CD4-positive, alpha-beta T cell treated with Interferon gamma for 1 hour (primary cell): ENCODE results near the gene MRPL28.
A peak's percentile ranks its signal among the peaks of the same experiment; 100 is the strongest.
"Not testable (repeated sequence)": the region's sequence is repeated elsewhere in the genome, so short reads cannot be mapped to it uniquely, and the experiment has no call there.

Source experiments
- DNase-seq: peaks from one replicate; pipeline ENCODE4 v3.0.0-alpha.2; 2020

The MRPL28 gene

GRCh38 chr16:373020-373598 is 2.8 kb upstream of the MRPL28 start:
- DNase-seq, result no peak

DNA sequence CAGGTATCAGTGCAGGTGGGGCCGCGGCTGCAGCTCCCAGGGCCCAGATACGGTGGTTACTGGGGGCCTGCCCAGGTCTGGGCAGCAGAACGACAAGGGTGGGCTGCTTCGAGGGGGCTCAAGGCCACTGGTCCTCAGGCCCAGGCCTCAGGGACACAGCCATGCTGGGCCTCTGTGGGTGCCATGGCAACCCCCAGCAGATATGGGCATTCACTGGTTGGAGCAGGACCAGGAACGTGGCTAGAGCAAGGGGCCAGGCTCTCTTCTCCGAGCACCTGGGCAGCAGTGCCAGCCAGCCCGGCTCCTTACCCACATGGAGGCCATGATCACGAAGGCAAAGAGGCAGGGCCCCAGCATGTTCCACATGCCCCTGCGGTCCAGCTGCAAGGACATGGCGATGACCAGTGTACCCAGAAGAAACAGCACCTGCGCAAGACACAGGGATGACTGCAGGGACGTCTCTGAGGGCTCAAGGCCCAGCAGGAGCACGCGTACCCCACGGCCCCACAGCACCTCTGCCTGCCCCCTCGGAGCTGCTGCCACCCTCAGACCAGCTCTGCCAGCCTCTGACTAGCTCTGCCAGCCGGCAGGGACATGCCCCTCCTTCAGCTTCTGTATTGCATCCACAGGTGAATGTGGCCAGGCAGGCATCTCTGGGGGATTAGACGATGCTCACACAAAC is 2.1 kb upstream of the MRPL28 start:
- no peak for DNase-seq

DNA sequence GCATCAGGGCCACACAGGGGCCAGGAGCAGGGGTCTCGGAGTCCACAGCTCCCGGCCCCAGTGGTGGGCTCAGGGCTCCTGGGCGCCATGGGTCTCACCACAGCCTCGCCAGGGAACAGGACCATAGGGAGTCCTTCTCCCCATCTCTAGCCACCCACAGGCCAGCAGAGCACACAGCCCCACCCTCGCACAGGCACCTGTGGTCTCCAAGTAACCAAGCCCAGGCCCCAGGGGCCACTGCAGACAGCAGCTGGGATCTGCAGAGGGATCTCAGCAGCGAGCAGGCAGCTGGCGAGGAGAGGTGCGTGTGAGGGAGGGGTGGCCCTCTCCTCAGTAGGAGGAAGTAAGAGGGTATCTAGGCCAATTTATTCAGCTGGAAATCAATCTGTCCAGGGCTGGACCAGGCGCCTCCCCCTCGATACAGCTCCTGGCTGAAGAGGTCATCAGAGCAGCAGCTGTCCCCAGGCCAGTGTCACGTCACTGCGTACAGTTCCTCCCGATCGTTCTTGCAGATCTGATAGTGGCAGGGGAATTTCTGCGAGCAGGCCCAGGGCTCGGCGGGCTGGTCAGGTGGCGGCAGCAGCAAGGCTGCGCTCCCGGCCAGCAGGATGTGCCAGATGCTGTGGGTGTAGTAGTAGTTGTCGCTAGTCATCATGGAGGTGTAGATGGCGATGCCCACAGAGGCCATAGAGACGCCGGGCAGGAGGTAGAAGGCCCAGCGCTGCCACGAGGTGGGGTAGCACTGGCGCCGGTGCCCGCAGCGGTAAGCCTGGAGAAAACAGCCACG is 1.4 kb upstream of the MRPL28 start:
- no peak for DNase-seq

GRCh38 chr16:370979-371514 is 709 bp upstream of the MRPL28 start:
- no peak for DNase-seq

GRCh38 chr16:369866-370436 is 387 bp downstream of the MRPL28 start:
- DNase-seq, result no peak

- DNase-seq, result no peak
Observed at GRCh38 chr16:369275-369865, 968 bp downstream of the MRPL28 start.

DNA sequence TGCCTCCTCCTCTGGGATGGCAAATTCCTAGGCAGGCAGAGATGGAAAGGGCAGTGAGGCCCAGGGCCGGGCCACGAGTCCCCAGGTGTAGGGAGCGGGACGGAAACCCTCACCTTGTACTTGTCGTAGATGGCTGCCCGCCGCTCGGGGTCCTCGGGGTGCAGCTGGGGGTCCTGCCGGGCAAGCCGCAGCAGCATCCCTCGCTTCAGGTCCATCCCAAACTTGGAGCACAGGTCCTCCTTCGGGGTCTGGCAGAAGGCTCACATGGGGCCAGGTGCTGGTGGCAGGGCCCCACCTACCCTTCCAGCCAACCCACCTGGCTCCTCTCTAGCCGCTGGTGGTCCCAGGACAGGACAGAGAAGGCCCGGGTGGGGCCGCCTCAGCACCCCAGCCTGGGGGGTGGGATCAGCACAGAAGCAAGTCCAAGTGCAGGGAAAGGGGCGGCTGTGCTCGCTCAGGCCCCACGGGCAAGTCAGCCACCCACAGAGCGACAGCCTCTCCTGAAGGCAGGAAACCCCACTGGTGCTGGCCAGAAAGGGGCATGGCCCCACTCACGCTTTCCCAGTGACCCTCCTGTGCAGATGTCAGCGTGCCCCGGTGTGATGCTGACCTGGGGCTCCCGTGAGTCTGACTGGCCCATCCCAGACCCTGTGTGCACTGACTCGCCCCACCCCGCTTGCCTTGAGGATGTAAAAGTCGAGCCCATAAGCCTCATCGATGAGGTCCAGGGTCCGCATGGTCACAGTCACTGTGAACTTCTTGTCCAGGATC is 1.8 kb downstream of the MRPL28 start:
- no peak for DNase-seq

DNA sequence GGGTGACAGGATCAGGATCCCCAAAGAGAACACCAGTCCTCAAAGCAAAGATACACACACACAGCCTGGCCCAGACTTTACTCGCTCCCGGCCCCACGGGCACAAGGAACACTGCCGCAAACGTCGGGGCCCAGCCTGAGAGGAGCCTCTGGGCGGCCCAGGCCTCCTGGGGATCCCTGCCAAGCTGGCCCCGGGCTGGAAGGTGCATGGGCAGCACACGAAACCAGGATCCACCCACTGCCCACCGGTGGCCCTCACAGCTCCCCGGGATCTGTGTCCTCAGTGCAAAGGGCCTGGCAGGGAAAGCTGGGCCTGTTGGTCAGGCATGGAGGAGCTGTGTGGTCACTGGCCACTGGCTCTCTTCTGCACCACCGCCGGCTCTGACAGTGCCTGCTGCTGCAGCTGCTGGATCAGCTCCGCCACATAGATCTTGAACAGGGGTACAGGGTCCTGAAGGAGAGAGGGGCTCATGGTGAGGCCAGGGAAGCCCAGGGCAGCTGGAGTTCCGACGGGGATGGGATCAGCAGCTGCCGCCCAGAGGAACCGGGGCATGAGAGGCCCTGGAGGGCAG is 2.9 kb downstream of the MRPL28 start:
- DNase-seq, result no peak

GRCh38 chr16:366476-366875 is 3.9 kb downstream of the MRPL28 start:
- no peak for DNase-seq

DNA sequence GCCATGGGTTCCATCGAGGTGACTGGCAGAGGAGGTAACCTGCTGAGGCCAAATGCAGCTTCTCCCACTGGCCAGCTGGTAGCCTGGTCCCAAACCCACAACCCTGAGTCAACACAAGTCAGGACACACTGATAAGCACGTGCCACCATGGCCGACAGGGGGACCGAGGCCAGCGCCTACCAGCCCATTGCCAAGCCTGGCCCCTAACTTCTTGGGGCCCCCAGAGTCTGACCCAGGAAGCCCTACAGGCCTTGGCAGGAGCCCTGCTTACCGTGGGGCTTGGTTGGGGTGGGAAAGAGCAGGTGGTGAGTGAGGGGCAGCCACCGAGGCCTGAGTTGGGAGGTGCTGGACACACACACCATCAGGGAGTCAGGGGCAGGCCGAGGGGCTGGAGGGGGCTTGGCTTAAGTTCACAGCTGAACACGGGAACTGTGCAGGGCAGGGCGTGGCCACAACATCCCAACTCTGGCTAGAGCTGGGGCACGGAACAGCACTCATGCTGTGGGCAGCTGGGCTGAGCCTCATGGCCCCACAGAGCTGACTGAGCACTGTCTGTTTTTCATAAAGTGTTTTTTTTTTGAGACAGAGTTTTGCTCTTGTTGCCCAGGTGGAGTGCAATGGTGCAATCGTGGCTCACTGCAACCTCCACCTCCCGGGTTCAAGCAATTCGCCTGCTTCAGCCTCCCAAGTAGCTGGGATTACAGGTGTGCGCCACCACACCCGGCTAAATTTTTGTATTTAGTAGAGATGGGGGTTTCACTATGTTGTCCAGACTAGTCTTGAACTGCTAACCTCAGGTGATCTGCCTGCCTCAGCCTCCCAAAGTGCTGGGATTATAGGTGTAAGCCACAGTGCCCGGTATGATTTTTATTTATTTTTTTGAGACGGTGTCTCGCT is 5.5 kb downstream of the MRPL28 start:
- no peak for DNase-seq

- DNase-seq, result no peak
Observed at GRCh38 chr16:363766-364490, 6.4 kb downstream of the MRPL28 start.

DNA sequence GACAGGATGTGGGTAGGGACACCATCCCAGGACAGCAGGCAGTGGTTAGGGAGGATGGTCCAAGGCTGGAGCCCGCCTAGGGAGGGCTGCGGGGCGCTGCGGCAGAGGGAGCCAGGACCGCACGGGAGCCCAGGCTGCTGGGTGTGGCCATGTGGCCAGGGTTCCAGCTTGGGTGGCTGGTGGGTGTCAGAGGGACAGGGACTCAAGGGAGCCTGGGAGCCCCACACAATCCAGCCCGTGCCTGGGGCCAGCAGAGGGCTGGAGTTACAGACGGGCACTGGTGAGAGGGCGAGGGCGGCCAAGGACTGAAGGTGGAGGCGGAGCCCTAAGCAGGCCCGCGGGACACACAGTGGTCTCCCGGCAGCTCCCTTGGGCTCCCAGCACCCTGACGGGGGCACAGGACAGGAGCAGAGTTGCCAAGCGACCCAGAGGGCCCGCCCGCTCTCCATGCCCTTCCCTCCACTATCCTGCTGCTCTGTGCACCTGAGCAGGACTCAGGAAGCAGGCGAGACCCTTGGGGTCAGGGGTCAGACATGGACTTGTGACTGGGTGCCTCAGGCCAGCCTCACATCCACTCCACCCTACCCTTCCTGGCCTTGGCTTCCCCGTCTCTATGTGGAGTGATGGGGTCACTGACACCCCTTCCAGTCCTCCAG is 7.1 kb downstream of the MRPL28 start:
- DNase-seq, result no peak

DNA sequence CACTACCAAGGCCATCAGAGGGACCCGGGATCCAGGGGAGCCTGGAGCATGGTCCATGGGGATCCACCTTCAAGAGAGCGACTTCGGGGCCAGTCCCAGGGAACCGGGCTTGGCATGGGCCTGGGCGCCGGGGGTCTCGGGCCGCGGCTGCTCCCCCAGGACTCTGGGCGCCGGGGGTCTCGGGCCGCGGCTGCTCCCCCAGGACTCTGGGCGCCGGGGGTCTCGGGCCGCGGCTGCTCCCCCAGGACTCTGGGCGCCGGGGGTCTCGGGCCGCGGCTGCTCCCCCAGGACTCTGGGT is 7.7 kb downstream of the MRPL28 start:
- not testable (repeated sequence) for DNase-seq

GRCh38 chr16:361872-362701 is 8.3 kb downstream of the MRPL28 start:
- peak; percentile 72 for DNase-seq

GRCh38 chr16:361341-361871 is 8.9 kb downstream of the MRPL28 start:
- DNase-seq, result no peak

DNA sequence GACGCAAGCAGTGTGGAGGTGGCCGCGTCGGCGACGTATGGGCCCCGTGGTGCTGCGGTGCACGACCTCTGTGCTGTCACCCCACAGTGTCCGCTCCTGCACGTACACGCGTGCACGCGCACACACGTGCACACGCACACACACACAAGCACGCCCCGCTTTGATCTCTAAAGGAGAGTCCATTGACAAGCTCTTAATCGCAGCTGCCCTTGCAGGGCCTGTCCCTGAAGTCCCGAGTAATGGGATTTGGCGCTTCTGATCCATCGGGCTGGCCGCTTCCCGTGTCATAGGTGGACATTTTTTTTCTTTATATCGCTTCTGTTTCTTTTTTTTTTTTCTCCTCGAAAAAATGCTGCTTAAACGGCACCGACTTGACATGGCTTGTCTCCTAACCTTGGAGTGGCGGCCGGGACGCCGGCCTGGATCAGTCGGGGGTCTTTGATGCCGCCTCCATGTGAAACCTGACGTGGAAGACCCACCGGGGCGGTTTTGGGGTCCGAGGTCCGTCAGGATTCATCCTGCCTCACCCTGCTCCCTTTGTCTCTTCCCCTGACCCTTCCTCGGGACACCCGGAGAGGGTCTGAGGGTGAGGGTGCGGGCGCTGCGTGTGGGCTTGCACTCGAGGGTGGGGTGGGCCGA is 9.5 kb downstream of the MRPL28 start:
- DNase-seq, result no peak

GRCh38 chr16:359871-360697 is 10.3 kb downstream of the MRPL28 start:
- DNase-seq, result no peak
